ENCODE results near the gene KRT17.

The KRT17 gene

DNA sequence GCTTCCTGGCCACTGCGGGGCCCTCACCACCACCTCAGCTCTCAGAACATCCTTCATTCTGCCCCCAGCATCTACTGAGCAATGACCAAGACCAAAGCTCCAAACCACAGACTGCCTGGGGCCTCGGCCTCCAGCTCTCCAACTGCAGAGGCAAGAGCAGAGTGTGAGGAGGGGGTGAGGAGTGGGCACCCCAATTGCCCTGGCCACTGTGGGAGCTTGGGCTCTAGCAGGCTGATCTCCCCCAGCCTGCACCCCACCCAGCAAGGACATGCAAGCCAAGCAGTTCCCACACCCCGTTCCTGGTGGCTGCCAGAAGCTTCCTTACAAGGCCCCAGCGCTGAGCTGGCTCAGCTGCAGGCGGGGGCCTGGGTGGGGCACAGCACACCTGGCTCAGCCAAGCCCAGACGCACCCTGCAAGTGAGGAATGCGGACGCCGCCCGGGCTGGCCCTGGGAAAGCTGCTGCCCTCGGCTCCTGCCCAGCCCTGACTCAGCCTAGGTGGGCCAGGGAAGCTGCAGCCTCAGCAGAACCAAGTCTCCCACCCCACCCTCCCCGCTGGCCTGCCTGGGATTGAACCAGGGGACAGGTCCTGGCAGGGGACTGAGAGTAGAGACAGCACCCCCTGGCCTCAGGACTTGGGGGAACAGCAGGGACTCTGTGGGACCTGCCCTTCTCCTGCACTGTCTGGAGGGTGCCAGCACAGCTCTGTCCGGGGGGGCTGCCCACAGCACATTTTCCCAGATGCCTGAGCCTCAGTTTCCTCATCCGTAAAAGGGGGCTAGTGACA is 29.7 kb upstream of the KRT17 start:
- Histone ChIP-seq H3K36me3 (ENCODE audit: control insufficient read depth, insufficient read depth, low read length) (no peaks in the 10 kb centered on the region), H3K9me3 (ENCODE audit: control insufficient read depth, low read length) (no peaks in the 10 kb centered on the region), H3K4me3 (ENCODE audit: insufficient read depth, low read depth, low read length, poor library complexity, severe bottlenecking) (no peak overlapping the region), H3K4me1 (ENCODE audit: control insufficient read depth, insufficient read depth, low read length, poor library complexity, severe bottlenecking) (no peaks in the 10 kb centered on the region), H3K27ac (ENCODE audit: insufficient read depth, low read length, poor library complexity, severe bottlenecking) (no peak overlapping the region), H3K27me3 (replicated peaks; ENCODE audit: control insufficient read depth, insufficient read depth, low read length, poor library complexity, severe bottlenecking) (no peaks in the 10 kb centered on the region)
- DNase-seq, result no peak

DNA sequence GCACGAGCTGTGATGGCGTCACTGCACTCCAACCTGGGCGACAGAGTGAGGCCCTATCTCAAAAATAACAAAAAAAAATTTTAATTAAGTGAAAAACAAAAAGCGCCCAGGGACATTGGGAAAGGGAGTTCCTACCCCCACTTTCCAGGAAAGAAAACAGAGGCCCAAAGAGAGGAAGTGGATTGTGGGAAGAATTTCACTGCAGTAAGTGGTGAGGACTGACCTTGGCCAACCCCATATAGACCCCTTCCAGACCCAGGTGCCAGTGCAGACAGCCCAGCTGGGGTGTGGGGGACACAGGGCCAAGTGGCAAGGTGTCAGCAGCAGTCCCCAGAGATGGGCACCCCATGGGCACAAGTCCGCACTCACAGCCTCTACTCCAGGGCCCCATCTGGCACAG is 29.0 kb upstream of the KRT17 start:
- Histone ChIP-seq H3K27me3 (replicated peaks; ENCODE audit: control insufficient read depth, insufficient read depth, low read length, poor library complexity, severe bottlenecking) (no peaks in the 10 kb centered on the region), H3K9me3 (ENCODE audit: control insufficient read depth, low read length) (no peaks in the 10 kb centered on the region), H3K4me3 (ENCODE audit: insufficient read depth, low read depth, low read length, poor library complexity, severe bottlenecking) (no peak overlapping the region), H3K36me3 (ENCODE audit: control insufficient read depth, insufficient read depth, low read length) (no peaks in the 10 kb centered on the region), H3K27ac (ENCODE audit: insufficient read depth, low read length, poor library complexity, severe bottlenecking) (no peak overlapping the region), H3K4me1 (ENCODE audit: control insufficient read depth, insufficient read depth, low read length, poor library complexity, severe bottlenecking) (peaks cover 4% of the 10 kb centered on the region)
- DNase-seq, result no peak

GRCh38 chr17:41652461-41652970 is 28.1 kb upstream of the KRT17 start:
- DNase-seq, result no peak
- Histone ChIP-seq H3K9me3 (ENCODE audit: control insufficient read depth, low read length) (no peaks in the 10 kb centered on the region), H3K4me3 (ENCODE audit: insufficient read depth, low read depth, low read length, poor library complexity, severe bottlenecking) (no peak overlapping the region), H3K27me3 (replicated peaks; ENCODE audit: control insufficient read depth, insufficient read depth, low read length, poor library complexity, severe bottlenecking) (no peaks in the 10 kb centered on the region), H3K36me3 (ENCODE audit: control insufficient read depth, insufficient read depth, low read length) (no peaks in the 10 kb centered on the region), H3K27ac (ENCODE audit: insufficient read depth, low read length, poor library complexity, severe bottlenecking) (no peak overlapping the region), H3K4me1 (ENCODE audit: control insufficient read depth, insufficient read depth, low read length, poor library complexity, severe bottlenecking) (peaks cover 13% of the 10 kb centered on the region)

DNA sequence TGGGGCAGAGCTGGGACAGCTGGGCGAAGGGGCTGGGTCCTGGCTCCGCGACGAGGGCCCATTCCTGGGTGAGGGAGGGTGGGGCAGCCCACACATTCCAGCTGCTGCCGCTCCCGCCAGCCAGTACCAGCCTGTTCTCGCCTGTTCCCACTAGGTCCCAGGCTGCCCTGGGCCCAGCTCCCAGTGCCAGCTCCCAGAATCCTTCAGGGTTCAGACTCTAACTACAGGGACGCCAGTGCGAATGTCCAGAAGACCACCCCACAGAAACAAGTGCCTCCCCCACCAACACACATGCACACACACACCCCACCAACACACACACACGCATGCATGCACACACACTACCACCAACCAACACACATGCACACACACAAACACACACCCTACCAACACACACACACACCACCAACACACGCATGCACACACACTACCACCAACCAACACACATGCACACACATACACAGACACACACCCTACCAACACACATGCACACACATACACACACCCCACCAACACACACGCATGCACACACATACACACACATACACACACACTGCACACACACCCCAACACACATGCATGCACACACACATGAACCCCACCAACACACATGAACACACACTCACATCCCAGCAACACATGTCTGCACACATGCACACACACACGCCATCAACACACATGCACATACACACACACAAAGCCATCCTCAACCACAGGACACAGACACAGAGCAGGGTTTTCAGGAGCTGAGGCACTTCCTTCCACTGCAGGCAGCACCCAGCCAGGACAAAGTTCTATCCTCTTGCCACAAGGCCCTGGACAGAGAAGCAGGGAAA is 27.5 kb upstream of the KRT17 start:
- Histone ChIP-seq H3K4me1 (ENCODE audit: control insufficient read depth, insufficient read depth, low read length, poor library complexity, severe bottlenecking) (peaks cover 14% of the 10 kb centered on the region), H3K9me3 (ENCODE audit: control insufficient read depth, low read length) (no peaks in the 10 kb centered on the region), H3K27me3 (replicated peaks; ENCODE audit: control insufficient read depth, insufficient read depth, low read length, poor library complexity, severe bottlenecking) (no peaks in the 10 kb centered on the region), H3K4me3 (ENCODE audit: insufficient read depth, low read depth, low read length, poor library complexity, severe bottlenecking) (no peak overlapping the region), H3K27ac (ENCODE audit: insufficient read depth, low read length, poor library complexity, severe bottlenecking) (no peak overlapping the region), H3K36me3 (ENCODE audit: control insufficient read depth, insufficient read depth, low read length) (no peaks in the 10 kb centered on the region)
- no peak for DNase-seq

GRCh38 chr17:41650794-41651624 is 26.6 kb upstream of the KRT17 start:
- Histone ChIP-seq H3K4me1 (ENCODE audit: control insufficient read depth, insufficient read depth, low read length, poor library complexity, severe bottlenecking) (peaks cover 14% of the 10 kb centered on the region), H3K27ac (ENCODE audit: insufficient read depth, low read length, poor library complexity, severe bottlenecking) (no peak overlapping the region), H3K4me3 (ENCODE audit: insufficient read depth, low read depth, low read length, poor library complexity, severe bottlenecking) (no peak overlapping the region), H3K36me3 (ENCODE audit: control insufficient read depth, insufficient read depth, low read length) (no peaks in the 10 kb centered on the region), H3K9me3 (ENCODE audit: control insufficient read depth, low read length) (no peaks in the 10 kb centered on the region), H3K27me3 (replicated peaks; ENCODE audit: control insufficient read depth, insufficient read depth, low read length, poor library complexity, severe bottlenecking) (no peaks in the 10 kb centered on the region)
- no peak for DNase-seq

GRCh38 chr17:41649923-41650519 is 25.6 kb upstream of the KRT17 start:
- Histone ChIP-seq H3K27ac (ENCODE audit: insufficient read depth, low read length, poor library complexity, severe bottlenecking) (no peak overlapping the region), H3K36me3 (ENCODE audit: control insufficient read depth, insufficient read depth, low read length) (no peaks in the 10 kb centered on the region), H3K4me1 (ENCODE audit: control insufficient read depth, insufficient read depth, low read length, poor library complexity, severe bottlenecking) (peaks cover 14% of the 10 kb centered on the region), H3K27me3 (replicated peaks; ENCODE audit: control insufficient read depth, insufficient read depth, low read length, poor library complexity, severe bottlenecking) (no peaks in the 10 kb centered on the region), H3K4me3 (ENCODE audit: insufficient read depth, low read depth, low read length, poor library complexity, severe bottlenecking) (no peak overlapping the region), H3K9me3 (ENCODE audit: control insufficient read depth, low read length) (no peaks in the 10 kb centered on the region)
- no peak for DNase-seq

- Histone ChIP-seq H3K4me1 (ENCODE audit: control insufficient read depth, insufficient read depth, low read length, poor library complexity, severe bottlenecking) (peaks cover 14% of the 10 kb centered on the region), H3K27me3 (replicated peaks; ENCODE audit: control insufficient read depth, insufficient read depth, low read length, poor library complexity, severe bottlenecking) (no peaks in the 10 kb centered on the region), H3K36me3 (ENCODE audit: control insufficient read depth, insufficient read depth, low read length) (no peaks in the 10 kb centered on the region), H3K9me3 (ENCODE audit: control insufficient read depth, low read length) (no peaks in the 10 kb centered on the region), H3K4me3 (ENCODE audit: insufficient read depth, low read depth, low read length, poor library complexity, severe bottlenecking) (peak overlapping the region; percentile 59), H3K27ac (ENCODE audit: insufficient read depth, low read length, poor library complexity, severe bottlenecking) (no peak overlapping the region)
- DNase-seq, result peak; percentile 61 to 75 (median 63)
These were observed 24.2 kb upstream of the KRT17 start for GRCh38 chr17:41648411-41649195.

DNA sequence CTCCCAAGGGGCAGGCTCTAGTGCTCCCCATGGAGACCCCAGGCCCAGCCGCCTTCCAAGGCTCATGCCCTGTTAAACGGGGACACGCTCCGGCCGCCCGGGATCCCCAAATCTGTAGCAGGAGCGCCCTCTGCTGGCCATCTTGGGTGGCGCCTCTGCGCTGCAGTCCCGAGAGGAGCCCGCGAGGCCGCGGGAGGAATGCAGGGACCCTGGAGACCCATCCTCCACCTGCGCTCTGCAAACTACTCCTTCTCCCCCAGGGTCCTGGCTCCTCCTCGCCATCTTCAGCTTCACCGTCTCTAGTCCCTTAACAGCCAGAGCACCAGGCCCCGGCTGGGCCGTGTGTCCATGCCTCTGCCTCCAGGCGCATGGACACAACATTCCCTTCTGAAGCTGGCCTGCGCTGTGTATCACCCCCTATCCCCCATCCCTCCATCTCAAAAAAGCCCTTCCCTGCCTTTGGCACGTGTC is 23.6 kb upstream of the KRT17 start:
- Histone ChIP-seq H3K36me3 (ENCODE audit: control insufficient read depth, insufficient read depth, low read length) (no peaks in the 10 kb centered on the region), H3K27ac (ENCODE audit: insufficient read depth, low read length, poor library complexity, severe bottlenecking) (peak overlapping the region; percentile 14), H3K4me1 (ENCODE audit: control insufficient read depth, insufficient read depth, low read length, poor library complexity, severe bottlenecking) (peaks cover 14% of the 10 kb centered on the region), H3K4me3 (ENCODE audit: insufficient read depth, low read depth, low read length, poor library complexity, severe bottlenecking) (peak overlapping the region; percentile 59), H3K9me3 (ENCODE audit: control insufficient read depth, low read length) (no peaks in the 10 kb centered on the region), H3K27me3 (replicated peaks; ENCODE audit: control insufficient read depth, insufficient read depth, low read length, poor library complexity, severe bottlenecking) (no peaks in the 10 kb centered on the region)
- peak; percentile 64 to 82 (median 78) for DNase-seq

Data from effector memory CD4-positive, alpha-beta T cell (primary cell).